Measurements from ENCODE around the gene PITX1. TPM values are rescaled to one million over a fixed set of nuclear protein-coding genes. Genes with fewer than 3 reads are reported as not detected.

Gene PITX1
- total RNA-seq, 1 experiment from 2014 or later: not detected

- Histone ChIP-seq H3K4me3 (ENCODE audit: insufficient read depth, low read depth, low read length) (peak overlapping the region; percentile 26; the same call in 1 of the 2 replicates), H3K36me3 (replicated peaks; ENCODE audit: control insufficient read depth, insufficient read depth, low read length) (no peaks in the 10 kb centered on the region), H3K27me3 (ENCODE audit: control insufficient read depth, insufficient read depth, low read length) (peaks cover 98% of the 10 kb centered on the region)
- peak; percentile 85 for DNase-seq
These were observed 6.5 kb upstream of the PITX1 start for GRCh38 chr5:135040333-135041144.

- Histone ChIP-seq H3K27me3 (ENCODE audit: control insufficient read depth, insufficient read depth, low read length) (peaks cover 99% of the 10 kb centered on the region), H3K36me3 (replicated peaks; ENCODE audit: control insufficient read depth, insufficient read depth, low read length) (no peaks in the 10 kb centered on the region), H3K4me3 (ENCODE audit: insufficient read depth, low read depth, low read length) (peak overlapping the region; percentile 26)
- DNase-seq: no peak
These were observed 6.0 kb upstream of the PITX1 start for GRCh38 chr5:135040034-135040332.

- H3K36me3 ChIP-seq (replicated peaks; ENCODE audit: control insufficient read depth, insufficient read depth, low read length): no peaks in the 10 kb centered on the region
- DNase-seq: peak; percentile 92
- H3K27me3 ChIP-seq (ENCODE audit: control insufficient read depth, insufficient read depth, low read length): peaks cover 100% of the 10 kb centered on the region
- peak overlapping the region; percentile 26 for H3K4me3 ChIP-seq (ENCODE audit: insufficient read depth, low read depth, low read length)
These were observed 5.4 kb upstream of the PITX1 start for GRCh38 chr5:135039271-135040033.

- no peaks in the 10 kb centered on the region for H3K36me3 ChIP-seq (replicated peaks; ENCODE audit: control insufficient read depth, insufficient read depth, low read length)
These were observed 4.8 kb upstream of the PITX1 start for GRCh38 chr5:135038813-135039270.

GRCh38 chr5:135038205-135038812, 4.3 kb upstream of the PITX1 start:
- peak; percentile 63 for DNase-seq
- H3K27me3 ChIP-seq (ENCODE audit: control insufficient read depth, insufficient read depth, low read length): peaks cover 97% of the 10 kb centered on the region
- no peak overlapping the region for H3K4me3 ChIP-seq (ENCODE audit: insufficient read depth, low read depth, low read length)
- H3K36me3 ChIP-seq (replicated peaks; ENCODE audit: control insufficient read depth, insufficient read depth, low read length): no peaks in the 10 kb centered on the region

More at GRCh38 chr5:135038813-135039270, 4.8 kb upstream of the PITX1 start:
- Histone ChIP-seq H3K27me3 (ENCODE audit: control insufficient read depth, insufficient read depth, low read length) (peaks cover 97% of the 10 kb centered on the region), H3K4me3 (ENCODE audit: insufficient read depth, low read depth, low read length) (no peak overlapping the region)
- peak; percentile 77 for DNase-seq

- no peak for DNase-seq
- no peaks in the 10 kb centered on the region for H3K36me3 ChIP-seq (replicated peaks; ENCODE audit: control insufficient read depth, insufficient read depth, low read length)
- H3K27me3 ChIP-seq (ENCODE audit: control insufficient read depth, insufficient read depth, low read length): peaks cover 97% of the 10 kb centered on the region
- no peak overlapping the region for H3K4me3 ChIP-seq (ENCODE audit: insufficient read depth, low read depth, low read length)
These were observed 3.6 kb upstream of the PITX1 start for GRCh38 chr5:135037519-135038204.

- Histone ChIP-seq H3K36me3 (replicated peaks; ENCODE audit: control insufficient read depth, insufficient read depth, low read length) (no peaks in the 10 kb centered on the region), H3K27me3 (ENCODE audit: control insufficient read depth, insufficient read depth, low read length) (peaks cover 97% of the 10 kb centered on the region), H3K4me3 (ENCODE audit: insufficient read depth, low read depth, low read length) (no peak overlapping the region)
- no peak for DNase-seq
These were observed 2.4 kb upstream of the PITX1 start for GRCh38 chr5:135036405-135036804.

- H3K4me3 ChIP-seq (ENCODE audit: insufficient read depth, low read depth, low read length): no peak overlapping the region
- H3K27me3 ChIP-seq (ENCODE audit: control insufficient read depth, insufficient read depth, low read length): peaks cover 97% of the 10 kb centered on the region
- no peaks in the 10 kb centered on the region for H3K36me3 ChIP-seq (replicated peaks; ENCODE audit: control insufficient read depth, insufficient read depth, low read length)
- DNase-seq: no peak
These were observed 1.6 kb upstream of the PITX1 start for GRCh38 chr5:135035678-135036030.

GRCh38 chr5:135034963-135035677, 1.1 kb upstream of the PITX1 start:
- Histone ChIP-seq H3K27me3 (ENCODE audit: control insufficient read depth, insufficient read depth, low read length) (peaks cover 97% of the 10 kb centered on the region), H3K4me3 (ENCODE audit: insufficient read depth, low read depth, low read length) (peak overlapping the region; percentile 32; the same call in 1 of the 2 replicates), H3K36me3 (replicated peaks; ENCODE audit: control insufficient read depth, insufficient read depth, low read length) (no peaks in the 10 kb centered on the region)
- peak; percentile 67 for DNase-seq

- peak overlapping the region; percentile 32 for H3K4me3 ChIP-seq (ENCODE audit: insufficient read depth, low read depth, low read length)
- no peaks in the 10 kb centered on the region for H3K36me3 ChIP-seq (replicated peaks; ENCODE audit: control insufficient read depth, insufficient read depth, low read length)
- peaks cover 97% of the 10 kb centered on the region for H3K27me3 ChIP-seq (ENCODE audit: control insufficient read depth, insufficient read depth, low read length)
- peak; percentile 93 for DNase-seq
These were observed 371 bp upstream of the PITX1 start for GRCh38 chr5:135034236-135034962.

- no peaks in the 10 kb centered on the region for H3K36me3 ChIP-seq (replicated peaks; ENCODE audit: control insufficient read depth, insufficient read depth, low read length)
- H3K27me3 ChIP-seq (ENCODE audit: control insufficient read depth, insufficient read depth, low read length): peaks cover 97% of the 10 kb centered on the region
- peak; percentile 89 for DNase-seq
- H3K4me3 ChIP-seq (ENCODE audit: insufficient read depth, low read depth, low read length): peak overlapping the region; percentile 18; the same call in 1 of the 2 replicates
These were observed 798 bp downstream of the PITX1 start for GRCh38 chr5:135032999-135033861.

- DNase-seq: no peak
- H3K36me3 ChIP-seq (replicated peaks; ENCODE audit: control insufficient read depth, insufficient read depth, low read length): no peaks in the 10 kb centered on the region
- peaks cover 97% of the 10 kb centered on the region for H3K27me3 ChIP-seq (ENCODE audit: control insufficient read depth, insufficient read depth, low read length)
- H3K4me3 ChIP-seq (ENCODE audit: insufficient read depth, low read depth, low read length): peak overlapping the region; percentile 8; the same call in 1 of the 2 replicates
These were observed 1.4 kb downstream of the PITX1 start for GRCh38 chr5:135032695-135032998.

All from H7 (cell line).